Measurements from ENCODE around the gene NMRK1. TPM values are rescaled to one million over a fixed set of nuclear protein-coding genes. Genes with fewer than 3 reads are reported as not detected.

Gene NMRK1
- total and polyA plus RNA-seq, 2 donors (not counting 3 experiments of a cell fraction or from before 2014, with no cell fraction given), result 24.3 to 32.6 TPM

GRCh38 chr9:75131700-75132099, 43.7 kb upstream of the NMRK1 start:
- dilution Hi-C loops (cut with MboI; ENCODE audit: extremely low pct_ligation_motif_present, low sequenced_read_pairs), result no loop called here
- no peaks in the 10 kb centered on the region for H3K9me3 ChIP-seq (replicated peaks; ENCODE audit: control insufficient read depth, insufficient read depth, low read length)
- H3K4me3 ChIP-seq (replicated peaks in 1 of 3; ENCODE audit: insufficient read depth in 1 of 3, low read depth in 1 of 3, low read length in 3 of 3), result no peak overlapping the region
- CTCF ChIA-PET, result interaction anchor here (1.3 kb wide), 1 partner anchor 15 kb away, joined by 3 read pairs; no protein-coding TSS in a partner anchor
- no peak overlapping the region for H3K4me2 ChIP-seq (ENCODE audit: insufficient read depth, low read length)
- no TSS peak for BruUV-seq (replicated peaks)
- H3K27ac ChIP-seq (ENCODE audit: insufficient read depth, low read depth, low read length), result no peak overlapping the region
- TF ChIP-seq MAX (IDR thresholded peaks at IDR 0.05; ENCODE audit: insufficient read depth, insufficient read length), result no peak
- no peak for TF ChIP-seq FOS (IDR thresholded peaks at IDR 0.05; ENCODE audit: borderline replicate concordance, insufficient read depth, low read length)
- no peak for TF ChIP-seq MYC (IDR thresholded peaks at IDR 0.05; ENCODE audit: low read depth, low read length)
- TF ChIP-seq GATA2 (IDR thresholded peaks at IDR 0.05; ENCODE audit: insufficient read depth, insufficient read length, low read depth, low read length), result no peak
- no peak for TF ChIP-seq JUN (IDR thresholded peaks at IDR 0.05; ENCODE audit: borderline replicate concordance, insufficient read depth, insufficient read length, low read depth)
- TF ChIP-seq EZH2 (IDR thresholded peaks at IDR 0.05; ENCODE audit: borderline replicate concordance, low read depth, low read length, severe bottlenecking), result no peak
- no peak for TF ChIP-seq POLR2A (IDR thresholded peaks at IDR 0.05; ENCODE audit: low read depth, low read length)
- no peak for TF ChIP-seq CTCF (IDR thresholded peaks at IDR 0.05; ENCODE audit: extremely low read depth in 1 of 2, insufficient read depth in 1 of 2, low read depth in 1 of 2, low read length in 2 of 2)
- no peak for TF ChIP-seq POLR2AphosphoS5 (IDR thresholded peaks at IDR 0.05; ENCODE audit: insufficient read depth, low read depth, low read length)
- H4K20me1 ChIP-seq (replicated peaks; ENCODE audit: control insufficient read depth, extremely low read depth, insufficient read depth, low read length), result no peaks in the 10 kb centered on the region
- no peaks in the 10 kb centered on the region for H3K9me1 ChIP-seq (replicated peaks; ENCODE audit: control insufficient read depth, extremely low read depth, insufficient read depth, low read length)
- FAIRE-seq, result no peak
- peaks cover under 1% of the 10 kb centered on the region for H3K79me2 ChIP-seq (ENCODE audit: control insufficient read depth, insufficient read depth, low read length)
- H3K4me1 ChIP-seq (ENCODE audit: control insufficient read depth, extremely low read depth, insufficient read depth, low read length), result no peaks in the 10 kb centered on the region
- no peak overlapping the region for H2AFZ ChIP-seq (ENCODE audit: low read depth, low read length)
- POLR2A ChIA-PET, result no interaction called here
- H3K9ac ChIP-seq (replicated peaks; ENCODE audit: extremely low read depth, insufficient read depth, low read length), result no peak overlapping the region
- peaks cover 5 to 13% of the 10 kb centered on the region in 2 experiments for H3K36me3 ChIP-seq (ENCODE audit: control insufficient read depth in 2 of 2, extremely low read depth in 1 of 2, insufficient read depth in 2 of 2, low read length in 2 of 2)
- H3K27me3 ChIP-seq (ENCODE audit: control insufficient read depth in 2 of 2, insufficient read depth in 2 of 2, low read length in 2 of 2), result no peaks in the 10 kb centered on the region
- intact Hi-C loops (cut with micrococcal nuclease), result no loop called here
- DNase-seq (ENCODE audit: low read depth, low spot score), result no peak

All from endothelial cell of umbilical vein (primary cell).